ENCODE measurements around the gene OTULINL.
A peak's percentile ranks its signal among the peaks of the same experiment; 100 is the strongest.

Gene OTULINL

GRCh38 chr5:14557203-14557770 is 24.3 kb upstream of the OTULINL start:
- Histone ChIP-seq H3K4me1 (ENCODE audit: insufficient read depth, low read length, poor library complexity, severe bottlenecking) (peaks cover 57% of the 10 kb centered on the region), H3K9me3 (ENCODE audit: insufficient read depth, low read depth, low read length) (no peaks in the 10 kb centered on the region), H3K36me3 (ENCODE audit: insufficient read depth, low read length) (no peaks in the 10 kb centered on the region), H3K79me2 (ENCODE audit: insufficient read depth, low read length) (no peaks in the 10 kb centered on the region), H3K27me3 (ENCODE audit: insufficient read depth, low read length, poor library complexity, severe bottlenecking) (no peaks in the 10 kb centered on the region), H2AFZ (ENCODE audit: low read length) (peak overlapping the region; percentile 60), H3K4me3 (ENCODE audit: low read length, poor library complexity, severe bottlenecking) (no peak overlapping the region), H3F3A (ENCODE audit: low read depth) (no peaks in the 10 kb centered on the region), H4K20me1 (ENCODE audit: insufficient read depth, low read length, poor library complexity, severe bottlenecking) (no peaks in the 10 kb centered on the region), H3K9ac (ENCODE audit: low read depth, low read length, poor library complexity, severe bottlenecking) (peak overlapping the region; percentile 39), H3K9me2 (replicated peaks; ENCODE audit: low read depth, low read length) (no peaks in the 10 kb centered on the region), H3K4me2 (ENCODE audit: low read depth, low read length, poor library complexity, severe bottlenecking) (peak overlapping the region; percentile 54)
- TF ChIP-seq CTCF (conservative IDR thresholded peaks at IDR 0.05; ENCODE audit: low read length), result no peak
- TF ChIP-seq EZH2phosphoT487 (IDR thresholded peaks at IDR 0.05; ENCODE audit: borderline replicate concordance), result no peak

DNA sequence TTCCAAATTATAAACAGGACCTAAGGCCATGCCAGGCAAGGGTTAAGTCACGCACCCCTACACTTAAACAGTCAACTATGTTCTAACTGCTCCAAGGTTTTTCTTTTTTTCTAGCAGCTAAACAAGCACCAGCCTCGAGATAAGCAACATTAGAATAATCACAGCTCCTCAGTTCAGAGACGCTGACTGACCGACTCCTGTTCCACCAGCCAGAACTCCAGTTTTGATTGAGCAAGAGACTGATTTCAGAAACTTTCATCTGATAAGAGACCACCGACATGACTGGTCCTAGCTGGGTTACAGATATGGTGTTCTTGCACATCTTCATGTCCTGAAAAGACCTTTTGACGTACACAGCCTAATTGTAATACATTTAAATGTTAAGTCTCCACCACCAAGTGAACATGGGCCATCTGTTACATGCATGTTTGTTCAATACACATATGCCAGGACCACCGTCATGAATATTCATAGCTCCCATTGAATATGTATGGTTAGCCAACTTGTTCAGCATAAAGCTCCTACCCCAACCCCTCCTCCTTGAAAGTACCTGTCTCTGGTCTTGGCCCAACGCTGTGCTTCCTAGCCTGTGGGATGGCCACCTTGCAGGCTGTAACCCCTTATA is 23.7 kb upstream of the OTULINL start:
- H3F3A ChIP-seq (ENCODE audit: low read depth), result no peaks in the 10 kb centered on the region
- H3K4me1 ChIP-seq (ENCODE audit: insufficient read depth, low read length, poor library complexity, severe bottlenecking), result peaks cover 57% of the 10 kb centered on the region
- no peaks in the 10 kb centered on the region for H3K9me2 ChIP-seq (replicated peaks; ENCODE audit: low read depth, low read length)
- H3K9ac ChIP-seq (ENCODE audit: low read depth, low read length, poor library complexity, severe bottlenecking), result peak overlapping the region; percentile 39
- no peaks in the 10 kb centered on the region for H3K79me2 ChIP-seq (ENCODE audit: insufficient read depth, low read length)
- H3K4me3 ChIP-seq (ENCODE audit: low read length, poor library complexity, severe bottlenecking), result no peak overlapping the region
- no peaks in the 10 kb centered on the region for H4K20me1 ChIP-seq (ENCODE audit: insufficient read depth, low read length, poor library complexity, severe bottlenecking)
- no peaks in the 10 kb centered on the region for H3K36me3 ChIP-seq (ENCODE audit: insufficient read depth, low read length)
- H3K27me3 ChIP-seq (ENCODE audit: insufficient read depth, low read length, poor library complexity, severe bottlenecking), result no peaks in the 10 kb centered on the region
- H3K4me2 ChIP-seq (ENCODE audit: low read depth, low read length, poor library complexity, severe bottlenecking), result peak overlapping the region; percentile 54
- TF ChIP-seq CTCF (conservative IDR thresholded peaks at IDR 0.05; ENCODE audit: low read length) (no peak), EZH2phosphoT487 (IDR thresholded peaks at IDR 0.05; ENCODE audit: borderline replicate concordance) (no peak)
- H3K9me3 ChIP-seq (ENCODE audit: insufficient read depth, low read depth, low read length), result no peaks in the 10 kb centered on the region
- peak overlapping the region; percentile 60 for H2AFZ ChIP-seq (ENCODE audit: low read length)

DNA sequence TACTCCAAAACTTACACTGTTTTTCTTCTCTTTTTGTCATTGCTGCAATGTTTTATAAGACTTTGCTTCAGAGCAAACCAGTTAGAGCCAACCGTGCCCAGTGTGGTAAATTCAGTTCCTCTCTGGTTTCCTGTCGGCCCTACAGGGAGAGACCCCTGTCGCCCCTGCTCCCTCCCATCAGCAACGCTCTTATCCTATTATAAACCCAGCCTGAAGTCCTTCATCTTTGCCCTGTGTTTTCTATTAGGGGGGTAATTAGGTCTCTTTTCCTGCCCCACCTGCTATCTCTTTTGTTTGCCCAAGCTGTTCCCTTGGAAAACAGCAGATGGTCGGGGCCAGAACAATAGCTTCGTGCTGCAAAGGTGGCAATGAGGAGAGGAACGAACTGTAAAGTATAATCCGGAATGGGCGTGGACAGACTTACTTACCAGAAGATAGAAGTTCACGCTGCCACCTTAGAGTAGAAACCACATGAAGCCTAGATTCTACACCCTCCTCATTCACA is 21.4 kb upstream of the OTULINL start:
- no peaks in the 10 kb centered on the region for H4K20me1 ChIP-seq (ENCODE audit: insufficient read depth, low read length, poor library complexity, severe bottlenecking)
- TF ChIP-seq CTCF (conservative IDR thresholded peaks at IDR 0.05; ENCODE audit: low read length) (no peak), EZH2phosphoT487 (IDR thresholded peaks at IDR 0.05; ENCODE audit: borderline replicate concordance) (no peak)
- no peaks in the 10 kb centered on the region for H3K36me3 ChIP-seq (ENCODE audit: insufficient read depth, low read length)
- peak overlapping the region; percentile 80 for H2AFZ ChIP-seq (ENCODE audit: low read length)
- no peaks in the 10 kb centered on the region for H3K9me2 ChIP-seq (replicated peaks; ENCODE audit: low read depth, low read length)
- H3K79me2 ChIP-seq (ENCODE audit: insufficient read depth, low read length), result no peaks in the 10 kb centered on the region
- H3K4me2 ChIP-seq (ENCODE audit: low read depth, low read length, poor library complexity, severe bottlenecking), result peak overlapping the region; percentile 79
- no peaks in the 10 kb centered on the region for H3K27me3 ChIP-seq (ENCODE audit: insufficient read depth, low read length, poor library complexity, severe bottlenecking)
- H3K9ac ChIP-seq (ENCODE audit: low read depth, low read length, poor library complexity, severe bottlenecking), result peak overlapping the region; percentile 75
- H3F3A ChIP-seq (ENCODE audit: low read depth), result no peaks in the 10 kb centered on the region
- no peaks in the 10 kb centered on the region for H3K9me3 ChIP-seq (ENCODE audit: insufficient read depth, low read depth, low read length)
- H3K4me1 ChIP-seq (ENCODE audit: insufficient read depth, low read length, poor library complexity, severe bottlenecking), result peaks cover 57% of the 10 kb centered on the region
- peak overlapping the region; percentile 63 for H3K4me3 ChIP-seq (ENCODE audit: low read length, poor library complexity, severe bottlenecking)

Data from Loucy (cell line).